GM10266 (cell line): ENCODE measurements around the gene XXYLT1.

Experiments
- DNase-seq: peaks from one replicate; pipeline ENCODE4 v3.0.0; 2012; ENCODE audit errors: extremely low spot score
- TF ChIP-seq, protein P1 (sequence below): IDR thresholded peaks from 2 replicates; pipeline ENCODE4 v1.5.1; 2012; ENCODE audit warnings: mild to moderate bottlenecking, low read depth; ENCODE audit not compliant: control insufficient read depth, insufficient read depth; ENCODE audit errors: missing control alignments

Gene XXYLT1

GRCh38 chr3:195241592-195242355 lies 29.2 kb downstream of the XXYLT1 start:
- TF ChIP-seq, protein P1, sequence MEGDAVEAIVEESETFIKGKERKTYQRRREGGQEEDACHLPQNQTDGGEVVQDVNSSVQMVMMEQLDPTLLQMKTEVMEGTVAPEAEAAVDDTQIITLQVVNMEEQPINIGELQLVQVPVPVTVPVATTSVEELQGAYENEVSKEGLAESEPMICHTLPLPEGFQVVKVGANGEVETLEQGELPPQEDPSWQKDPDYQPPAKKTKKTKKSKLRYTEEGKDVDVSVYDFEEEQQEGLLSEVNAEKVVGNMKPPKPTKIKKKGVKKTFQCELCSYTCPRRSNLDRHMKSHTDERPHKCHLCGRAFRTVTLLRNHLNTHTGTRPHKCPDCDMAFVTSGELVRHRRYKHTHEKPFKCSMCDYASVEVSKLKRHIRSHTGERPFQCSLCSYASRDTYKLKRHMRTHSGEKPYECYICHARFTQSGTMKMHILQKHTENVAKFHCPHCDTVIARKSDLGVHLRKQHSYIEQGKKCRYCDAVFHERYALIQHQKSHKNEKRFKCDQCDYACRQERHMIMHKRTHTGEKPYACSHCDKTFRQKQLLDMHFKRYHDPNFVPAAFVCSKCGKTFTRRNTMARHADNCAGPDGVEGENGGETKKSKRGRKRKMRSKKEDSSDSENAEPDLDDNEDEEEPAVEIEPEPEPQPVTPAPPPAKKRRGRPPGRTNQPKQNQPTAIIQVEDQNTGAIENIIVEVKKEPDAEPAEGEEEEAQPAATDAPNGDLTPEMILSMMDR = no peak
- DNase-seq = no peak

DNA sequence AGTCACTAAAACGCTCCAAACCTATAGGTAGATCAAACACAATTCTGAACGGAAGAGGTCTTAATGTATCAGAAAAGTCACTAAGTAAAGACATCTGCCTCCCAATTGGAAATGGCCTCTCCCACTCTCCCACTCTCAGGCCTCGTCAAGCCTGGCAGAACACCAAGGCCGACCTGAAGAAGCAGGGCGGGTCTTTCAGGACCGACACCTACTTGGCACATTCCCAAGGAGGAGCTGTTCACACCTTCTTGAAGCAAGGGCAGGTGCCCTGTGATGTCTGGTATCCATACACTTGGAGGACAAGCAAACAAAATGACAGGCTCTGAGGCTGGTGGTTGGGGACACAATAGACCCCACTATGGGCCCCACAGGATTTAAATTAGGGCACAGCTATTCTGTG lies 30.0 kb downstream of the XXYLT1 start:
- TF ChIP-seq, protein P1 = no peak
- no peak for DNase-seq

DNA sequence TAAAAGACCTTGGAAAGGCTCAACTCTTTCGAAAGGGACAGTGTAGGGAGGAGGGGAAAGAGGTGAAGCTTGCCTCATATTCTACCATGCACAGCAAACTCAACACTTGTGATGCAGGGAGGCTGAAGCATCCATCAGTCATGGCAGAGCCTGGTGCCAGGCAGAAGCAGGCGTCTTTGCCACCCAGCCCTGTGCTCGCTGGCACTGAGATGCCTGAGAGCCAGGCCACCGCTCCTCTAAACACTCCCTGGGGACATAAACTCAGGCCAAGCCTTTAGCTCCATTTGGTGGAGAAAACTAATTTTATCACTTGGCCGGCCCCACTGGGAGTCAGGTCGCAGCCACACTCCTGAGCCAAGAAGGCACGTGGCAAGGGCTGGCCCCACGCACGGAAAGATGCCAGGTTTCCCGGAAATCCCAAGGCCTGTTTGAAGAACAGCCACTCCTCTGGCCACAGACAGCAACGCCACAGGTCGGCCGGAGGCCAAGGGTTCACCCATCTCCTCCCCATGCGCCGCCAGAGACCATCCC lies 30.7 kb downstream of the XXYLT1 start:
- DNase-seq = no peak
- TF ChIP-seq, protein P1 = no peak

DNA sequence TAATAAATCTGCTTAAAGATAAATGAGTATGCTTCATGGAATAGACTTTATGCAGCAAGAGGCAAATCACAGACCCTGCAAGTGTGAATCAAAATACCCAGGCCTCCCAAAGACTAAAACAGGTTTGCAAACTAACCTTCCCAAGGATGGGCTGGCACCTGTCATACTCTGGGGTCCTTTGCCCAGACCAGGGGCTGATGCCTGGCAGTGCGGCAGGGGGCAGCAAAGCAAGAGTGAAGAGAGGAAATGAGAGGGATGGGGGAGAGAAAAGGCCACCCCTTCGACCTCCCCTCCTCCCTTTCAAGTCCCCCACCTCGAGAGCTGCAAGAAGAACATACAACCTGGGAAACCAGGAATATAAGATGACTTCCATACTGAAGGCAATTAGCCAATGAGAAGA lies 31.8 kb downstream of the XXYLT1 start:
- DNase-seq = no peak
- TF ChIP-seq, protein P1 = no peak

DNA sequence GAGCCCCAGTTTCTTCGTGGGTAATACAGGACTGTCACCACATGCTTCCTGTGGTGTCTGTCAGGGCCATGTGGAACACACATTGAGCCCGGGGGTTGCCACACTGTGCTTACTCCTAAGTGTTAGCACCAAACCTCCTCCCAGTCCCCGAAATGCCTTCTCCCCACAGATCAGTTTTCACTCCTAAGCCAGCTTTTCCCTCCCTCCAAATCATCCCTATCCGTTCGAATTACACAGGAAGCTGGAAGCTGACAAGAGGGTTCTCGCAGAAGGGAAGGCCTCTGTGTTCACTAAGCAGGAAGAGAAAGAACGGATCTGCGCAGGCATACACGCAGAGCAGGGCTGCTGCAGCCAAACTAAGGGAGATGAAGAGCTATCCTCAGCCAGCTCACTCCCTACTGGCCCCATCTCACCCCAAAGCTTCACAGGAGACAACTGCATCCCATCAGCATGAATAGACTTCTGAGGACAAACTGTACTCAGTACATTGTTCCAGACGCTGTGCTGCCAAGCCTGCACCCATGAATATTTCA lies 32.3 kb downstream of the XXYLT1 start:
- no peak for DNase-seq
- TF ChIP-seq, protein P1 = no peak

DNA sequence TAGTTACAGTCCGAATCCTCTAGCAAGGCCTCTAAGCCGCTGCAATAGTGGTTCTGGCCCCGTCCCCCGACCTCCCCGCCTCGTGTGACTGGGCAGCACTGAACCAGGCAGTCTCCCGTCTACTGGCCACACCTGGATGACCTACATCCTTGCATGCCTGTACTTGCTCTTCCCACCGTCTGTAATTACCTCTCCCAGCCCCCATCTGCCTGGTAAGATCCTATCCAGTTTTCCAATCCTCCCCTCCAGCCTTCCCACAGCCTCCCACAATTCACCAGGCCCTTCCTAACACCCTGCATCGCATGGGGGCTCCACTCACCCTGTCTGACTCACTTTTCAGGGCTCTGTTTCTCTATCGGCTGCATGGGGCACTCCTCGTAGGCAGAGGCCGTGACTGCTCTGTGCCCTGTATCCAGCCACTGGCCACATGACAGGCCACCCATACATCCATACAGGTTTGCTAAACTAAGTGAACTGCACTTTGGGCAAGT lies 32.8 kb downstream of the XXYLT1 start:
- no peak for DNase-seq
- TF ChIP-seq, protein P1 = no peak
